NCI-H2196 treated with DMSO at 0.1 percent for 48 hours (cell line): Measurements from ENCODE around the gene AASS.

Experiments
- DNase-seq: peaks from one replicate; lab custom pipeline; 2025; ENCODE audit not compliant: unreplicated experiment; lab: John Stamatoyannopoulos, UW

Gene AASS

GRCh38 chr7:122046402-122046801 lies 97.6 kb downstream of the AASS start:
- DNase-seq: no peak

DNA sequence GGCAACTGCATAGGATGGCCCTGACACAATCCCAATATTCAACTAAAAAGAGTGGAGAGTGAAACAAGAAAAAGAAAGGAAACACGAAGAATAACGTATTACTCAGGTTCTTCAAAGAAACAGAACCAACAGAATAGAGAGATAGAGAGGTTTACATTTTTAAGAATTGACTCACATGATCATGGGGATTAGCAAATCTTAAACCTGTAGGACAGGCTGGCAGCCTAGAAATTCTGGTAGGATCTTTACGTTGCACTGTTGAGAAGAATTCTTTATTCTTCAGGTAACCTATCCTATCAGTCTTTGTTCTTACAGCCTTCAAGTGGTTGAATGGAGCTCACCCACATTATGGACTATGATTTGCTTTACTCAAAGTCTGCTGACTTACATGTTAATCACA lies 103.9 kb downstream of the AASS start:
- DNase-seq: no peak

- no peak for DNase-seq
Observed at GRCh38 chr7:122038904-122039303, 105.1 kb downstream of the AASS start.

DNA sequence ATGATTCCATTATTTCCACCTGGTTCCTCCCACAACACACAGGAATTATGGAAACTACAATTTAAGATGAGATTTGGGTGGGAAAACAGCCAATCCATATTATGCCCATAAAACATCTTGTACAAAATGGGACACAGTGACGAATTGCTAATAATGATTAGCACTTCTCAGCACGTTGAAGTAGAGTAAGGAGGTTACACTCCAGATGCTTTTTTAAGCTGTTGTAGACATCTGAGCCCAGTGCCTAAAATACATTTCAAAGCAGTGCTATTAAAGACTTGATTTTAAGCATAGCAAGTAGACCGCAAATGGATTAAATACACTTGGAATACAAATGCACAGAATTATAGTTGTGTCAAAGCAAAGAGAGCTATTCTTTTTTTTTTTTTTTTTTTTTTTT lies 105.9 kb downstream of the AASS start:
- DNase-seq: no peak

GRCh38 chr7:122035876-122036275 lies 108.2 kb downstream of the AASS start:
- no peak for DNase-seq

DNA sequence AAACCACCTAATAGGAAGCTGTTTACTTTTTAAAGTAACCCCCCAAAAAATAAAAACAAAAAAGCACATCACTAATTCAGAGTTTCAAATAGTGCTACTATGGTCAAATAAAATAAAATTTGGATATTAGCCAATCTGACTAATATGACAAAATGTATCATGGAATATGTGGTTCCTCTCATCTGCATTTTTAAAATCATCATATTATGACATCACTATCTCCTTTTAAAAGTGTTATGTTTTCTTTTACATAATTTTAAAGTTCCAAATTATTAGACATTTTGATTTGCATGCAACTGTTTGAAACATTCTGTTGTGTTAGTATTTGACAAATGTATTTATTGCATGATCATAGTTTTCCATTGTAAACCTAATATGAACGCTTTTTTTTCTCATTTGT lies 110.4 kb downstream of the AASS start:
- DNase-seq: no peak

DNA sequence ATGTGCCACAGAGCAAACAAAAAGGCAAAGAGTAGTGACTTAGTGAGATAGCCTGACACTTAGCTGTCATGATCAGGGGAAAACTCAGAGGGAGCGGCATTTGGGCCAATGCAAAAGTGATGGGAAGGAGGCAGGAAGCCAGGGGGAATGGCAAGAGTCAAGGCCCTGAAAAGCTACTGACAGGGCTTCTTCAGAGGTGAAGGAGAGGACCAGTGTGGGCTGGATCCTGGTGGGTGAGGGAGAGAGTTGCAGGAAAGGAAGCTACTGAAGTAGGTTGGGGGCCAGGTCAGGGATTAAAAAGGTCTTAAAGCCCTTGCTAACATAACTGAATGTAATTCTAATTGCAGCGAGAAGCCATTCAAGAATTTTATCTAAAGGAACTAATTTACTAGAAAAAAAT lies 117.0 kb downstream of the AASS start:
- DNase-seq: no peak
